22Rv1 (cell line): Measurements from ENCODE around the gene AHNAK.

Source experiments
- CTCF ChIP-seq: fragments of 450-650 bp; IDR thresholded peaks from 2 replicates; pipeline ENCODE4 v1.5.1; 2017; ENCODE audit warnings: mild to moderate bottlenecking
- ZFX ChIP-seq: fragments of 450-650 bp; IDR thresholded peaks from 2 replicates; pipeline ENCODE4 v1.6.1; 2017; ENCODE audit warnings: antibody characterized with exemption, borderline replicate concordance

- no peak for TF ChIP-seq CTCF
- TF ChIP-seq ZFX: no peak
Observed at GRCh38 chr11:62591448-62592145, 45.0 kb upstream of the AHNAK start, which contains the start of gene TUT1.
